ENCODE results near the gene MVB12B. TPM values are rescaled to one million over a fixed set of nuclear protein-coding genes. Genes with fewer than 3 reads are reported as not detected.
A peak's percentile ranks its signal among the peaks of the same experiment; 100 is the strongest.

The MVB12B gene
- total RNA-seq, 4 donors from 2014 or later = 27.2 to 36.9 (median 33.2) TPM

DNA sequence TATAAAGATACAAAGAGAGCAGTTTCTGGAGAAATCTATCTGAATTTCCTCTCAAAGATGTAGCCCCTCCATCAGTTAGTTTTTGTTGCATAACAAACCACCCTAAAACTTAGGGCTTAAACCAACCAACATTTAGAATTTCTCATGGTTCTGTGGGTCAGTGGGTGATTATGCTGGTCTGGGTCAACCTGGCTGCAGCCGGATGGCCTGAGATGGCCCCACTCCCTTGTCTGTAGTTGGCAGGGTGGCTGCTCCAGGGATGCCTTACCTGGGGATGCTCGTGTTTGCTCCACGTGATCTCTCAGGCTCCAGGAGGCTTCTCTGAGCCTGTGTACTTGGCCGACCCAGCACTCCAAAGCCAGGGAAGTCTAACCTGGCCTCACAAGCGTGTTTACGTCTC, 139.3 kb downstream of the MVB12B start:
- Histone ChIP-seq H3K4me1 (peaks cover 0 to 49% (median 13%) of the 10 kb centered on the region in 4 donors), H3K27me3 (no peaks in the 10 kb centered on the region), H3K4me3 (no peak overlapping the region), H3K9me3 (no peaks in the 10 kb centered on the region), H3K36me3 (peaks cover 0 to 24% (median 0%) of the 10 kb centered on the region in 3 donors), H3K27ac (no peak overlapping the region)
- WGBS, 2 donors = 94 to 100% methylated on average over 6 of the region's 6 CpGs
- no peak for DNase-seq (ENCODE audit: low spot score in 2 of 2)
- TF ChIP-seq EP300 (IDR thresholded peaks at IDR 0.05) = no peak
- TF ChIP-seq, protein P1, sequence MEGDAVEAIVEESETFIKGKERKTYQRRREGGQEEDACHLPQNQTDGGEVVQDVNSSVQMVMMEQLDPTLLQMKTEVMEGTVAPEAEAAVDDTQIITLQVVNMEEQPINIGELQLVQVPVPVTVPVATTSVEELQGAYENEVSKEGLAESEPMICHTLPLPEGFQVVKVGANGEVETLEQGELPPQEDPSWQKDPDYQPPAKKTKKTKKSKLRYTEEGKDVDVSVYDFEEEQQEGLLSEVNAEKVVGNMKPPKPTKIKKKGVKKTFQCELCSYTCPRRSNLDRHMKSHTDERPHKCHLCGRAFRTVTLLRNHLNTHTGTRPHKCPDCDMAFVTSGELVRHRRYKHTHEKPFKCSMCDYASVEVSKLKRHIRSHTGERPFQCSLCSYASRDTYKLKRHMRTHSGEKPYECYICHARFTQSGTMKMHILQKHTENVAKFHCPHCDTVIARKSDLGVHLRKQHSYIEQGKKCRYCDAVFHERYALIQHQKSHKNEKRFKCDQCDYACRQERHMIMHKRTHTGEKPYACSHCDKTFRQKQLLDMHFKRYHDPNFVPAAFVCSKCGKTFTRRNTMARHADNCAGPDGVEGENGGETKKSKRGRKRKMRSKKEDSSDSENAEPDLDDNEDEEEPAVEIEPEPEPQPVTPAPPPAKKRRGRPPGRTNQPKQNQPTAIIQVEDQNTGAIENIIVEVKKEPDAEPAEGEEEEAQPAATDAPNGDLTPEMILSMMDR (IDR thresholded peaks at IDR 0.05) = no peak

DNA sequence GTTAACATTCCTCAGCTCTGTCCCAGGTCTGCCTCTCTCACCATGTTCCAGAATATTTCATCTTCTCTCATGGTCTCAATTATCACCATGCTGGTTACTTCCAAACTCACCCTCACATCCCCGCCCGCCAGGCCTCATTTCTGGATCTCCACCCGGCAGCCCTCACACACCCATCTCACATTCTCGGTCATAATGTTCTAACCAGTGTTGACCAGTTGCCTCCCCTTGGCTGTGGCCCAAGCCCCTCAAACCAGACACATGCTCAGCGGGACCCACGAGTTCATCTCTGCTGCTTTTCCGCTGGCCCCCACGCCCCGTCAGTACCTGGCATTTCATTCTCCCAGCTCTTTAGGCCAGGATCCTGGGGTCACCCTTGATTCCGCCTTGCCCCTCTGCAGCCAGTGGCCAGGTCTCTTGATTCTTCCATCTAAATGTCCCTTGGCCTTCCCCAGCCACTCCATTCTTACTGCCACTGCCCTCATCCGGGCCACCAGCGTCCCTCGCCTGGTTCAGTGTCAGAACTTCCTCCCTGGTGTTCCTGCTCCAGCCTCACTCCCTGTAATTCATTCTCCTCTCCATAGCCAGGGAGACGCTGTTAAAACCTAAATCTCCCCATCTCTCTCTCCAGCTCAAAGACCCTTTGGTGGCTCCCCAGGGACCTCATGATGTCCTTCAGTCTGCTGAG, 141.7 kb downstream of the MVB12B start:
- peaks cover 0 to 65% (median 26%) of the 10 kb centered on the region in 4 donors for H3K4me1 ChIP-seq
- peak; percentile 26 to 36 for DNase-seq (ENCODE audit: low spot score in 2 of 2)
- WGBS, 2 donors = 86 to 87% methylated on average over 14 of the region's 14 CpGs
- no peaks in the 10 kb centered on the region for H3K27me3 ChIP-seq
- peaks cover 0 to 21% (median 0%) of the 10 kb centered on the region in 3 donors for H3K36me3 ChIP-seq
- H3K9me3 ChIP-seq = no peaks in the 10 kb centered on the region
- no peak overlapping the region for H3K4me3 ChIP-seq
- no peak for TF ChIP-seq POLR2A (IDR thresholded peaks at IDR 0.05)
- TF ChIP-seq EP300 (IDR thresholded peaks at IDR 0.05) = no peak
- TF ChIP-seq, protein P1 (IDR thresholded peaks at IDR 0.05) = no peak
- peak overlapping the region; percentile 17 to 79 (median 46) for H3K27ac ChIP-seq

DNA sequence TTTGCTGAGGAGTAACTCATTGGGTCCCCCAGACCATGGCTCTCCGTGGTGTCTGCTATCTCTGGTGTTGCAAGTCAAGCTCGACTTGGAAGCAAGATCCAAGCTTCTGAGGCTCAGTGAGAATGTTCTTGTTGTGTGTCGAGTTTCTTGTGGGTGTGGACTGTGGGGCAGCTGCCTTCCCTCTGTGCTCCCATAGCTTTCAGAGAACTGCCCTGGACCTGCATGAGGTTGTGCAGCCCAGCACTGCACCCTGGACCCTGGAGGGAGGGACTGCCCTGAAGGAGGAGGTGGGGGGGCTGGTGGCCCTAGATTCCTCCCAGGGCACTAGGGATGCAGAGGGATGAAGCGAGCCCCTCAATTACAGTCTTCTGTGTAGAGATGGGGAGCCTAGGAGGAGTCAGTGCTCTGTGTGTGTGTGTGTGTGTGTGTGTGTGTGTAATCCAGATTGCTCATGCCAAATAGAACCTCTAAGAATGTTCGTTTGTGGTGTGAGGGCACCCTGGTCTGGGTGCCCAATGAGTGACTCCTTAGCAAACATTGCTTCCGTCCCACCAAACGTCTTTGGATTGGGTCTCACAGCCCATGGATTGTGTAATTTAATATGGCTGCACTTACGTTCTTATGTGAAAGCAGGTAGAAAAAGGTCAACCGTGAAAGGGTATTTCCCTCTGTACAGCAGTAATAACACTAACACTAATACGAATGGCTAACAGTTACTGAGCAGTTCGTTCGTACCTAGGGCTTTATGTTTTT, 143.8 kb downstream of the MVB12B start:
- Histone ChIP-seq H3K36me3 (peaks cover 0 to 16% (median 0%) of the 10 kb centered on the region in 3 donors), H3K4me1 (peaks cover 0 to 63% (median 26%) of the 10 kb centered on the region in 4 donors), H3K9me3 (no peaks in the 10 kb centered on the region), H3K4me3 (no peak overlapping the region), H3K27ac (peak overlapping the region in 3 of 4 donors; percentile 10 to 53 (median 13)), H3K27me3 (no peaks in the 10 kb centered on the region)
- TF ChIP-seq POLR2A (IDR thresholded peaks at IDR 0.05) (no peak), EP300 (IDR thresholded peaks at IDR 0.05) (no peak)
- TF ChIP-seq, protein P1 (IDR thresholded peaks at IDR 0.05) = no peak
- DNase-seq (ENCODE audit: low spot score in 2 of 2) = no peak
- WGBS, 2 donors = 72 to 77% methylated on average over 11 to 12 of the region's 12 CpGs

DNA sequence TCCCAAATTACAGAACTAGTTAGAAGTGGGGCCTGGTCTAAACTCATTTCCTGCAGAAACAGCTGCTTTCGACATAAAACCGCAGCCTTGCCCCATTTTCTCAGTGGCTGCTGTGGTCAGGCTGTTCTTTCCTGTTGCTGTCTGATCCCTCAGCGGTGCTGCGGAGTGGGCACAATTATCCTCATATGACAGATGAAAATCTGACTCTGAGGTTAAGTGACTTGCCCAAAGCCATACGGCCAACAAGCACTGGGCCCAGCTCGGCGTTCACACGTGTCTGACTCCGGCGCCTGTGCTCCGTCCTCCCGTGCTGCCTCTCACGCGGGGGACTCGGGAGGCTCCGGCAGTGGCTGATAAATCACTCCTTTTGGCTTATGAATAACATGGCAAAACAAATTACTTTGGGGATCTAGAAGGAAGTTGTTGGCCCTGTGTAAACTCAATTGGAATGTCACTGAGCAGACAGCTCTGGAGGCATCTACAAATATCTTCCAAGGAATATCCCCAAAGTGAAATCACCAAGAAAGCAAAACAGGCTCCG, 144.5 kb downstream of the MVB12B start:
- WGBS, 2 donors = 75 to 82% methylated on average over 17 of the region's 17 CpGs
- peak overlapping the region in 2 of 4 donors; percentile 36 to 53 for H3K27ac ChIP-seq

DNA sequence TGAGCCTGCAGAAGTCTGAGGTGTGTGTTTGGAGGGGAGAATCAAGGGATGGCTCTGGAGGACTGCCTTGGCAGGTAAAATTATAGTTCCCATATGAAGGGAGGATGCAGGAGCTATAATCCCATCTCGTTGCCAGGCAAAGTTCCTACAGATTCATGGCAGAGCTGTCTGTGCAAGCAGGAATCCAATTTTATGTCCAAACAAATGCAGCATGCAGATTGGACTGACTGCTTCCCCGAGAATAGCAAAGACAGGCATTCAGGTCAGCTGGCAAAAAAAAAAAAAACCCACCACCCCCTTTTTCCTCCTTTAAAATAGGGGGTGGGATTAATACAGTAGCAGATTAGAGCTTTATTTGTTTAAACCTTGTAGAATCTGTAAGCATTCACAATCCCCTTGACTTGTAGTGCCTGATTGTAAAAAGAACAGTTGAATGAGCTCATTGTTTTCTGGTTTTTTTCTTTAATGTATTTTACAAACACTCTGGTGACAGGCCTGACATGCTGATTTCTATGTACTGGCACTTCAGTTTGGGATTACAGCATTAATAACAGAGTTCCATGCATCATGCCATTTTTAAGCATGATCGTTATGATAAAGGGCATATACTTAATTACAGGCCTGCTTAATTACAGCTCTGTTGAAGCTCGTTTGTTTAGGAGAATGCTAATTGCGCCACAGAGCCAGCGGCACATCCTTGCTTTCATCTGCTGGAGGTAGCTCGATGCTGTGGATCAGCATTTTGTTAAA, 145.7 kb downstream of the MVB12B start:
- Histone ChIP-seq H3K4me1 (peaks cover 0 to 56% (median 26%) of the 10 kb centered on the region in 4 donors), H3K4me3 (no peak overlapping the region), H3K27me3 (no peaks in the 10 kb centered on the region), H3K27ac (peak overlapping the region in 2 of 4 donors; percentile 9 to 28), H3K36me3 (peaks cover 0 to 22% (median 0%) of the 10 kb centered on the region in 3 donors), H3K9me3 (no peaks in the 10 kb centered on the region)
- WGBS, 2 donors = 61 to 70% methylated on average over 7 of the region's 7 CpGs
- no peak for DNase-seq (ENCODE audit: low spot score in 2 of 2)
- no peak for TF ChIP-seq POLR2A (IDR thresholded peaks at IDR 0.05)
- TF ChIP-seq, protein P1 (IDR thresholded peaks at IDR 0.05) = no peak

More for the DNA sequence above, 144.5 kb downstream of the MVB12B start:
- H3K9me3 ChIP-seq = no peaks in the 10 kb centered on the region
- DNase-seq (ENCODE audit: low spot score in 2 of 2) = peak; percentile 64 to 80
- H3K4me3 ChIP-seq = no peak overlapping the region
- H3K36me3 ChIP-seq = peaks cover 0 to 19% (median 0%) of the 10 kb centered on the region in 3 donors
- H3K27me3 ChIP-seq = no peaks in the 10 kb centered on the region
- TF ChIP-seq EP300 (IDR thresholded peaks at IDR 0.05) (peak in 1 of 2 donors; percentile 80), POLR2A (IDR thresholded peaks at IDR 0.05) (no peak)
- peaks cover 0 to 63% (median 26%) of the 10 kb centered on the region in 4 donors for H3K4me1 ChIP-seq

All from tibial nerve (tissue), 4 donors.